GM12874 (cell line): ENCODE measurements around the gene MBD5.

Experiments used
- TF ChIP-seq, protein P1 (sequence below): IDR thresholded peaks from 2 replicates; pipeline ENCODE4 v1.5.1; 2011; ENCODE audit warnings: low read depth, mild to moderate bottlenecking, control low read depth, low read length, moderate library complexity; ENCODE audit not compliant: insufficient read depth

The MBD5 gene

GRCh38 chr2:148542614-148543013 is 521.7 kb downstream of the MBD5 start:
- TF ChIP-seq, protein P1, sequence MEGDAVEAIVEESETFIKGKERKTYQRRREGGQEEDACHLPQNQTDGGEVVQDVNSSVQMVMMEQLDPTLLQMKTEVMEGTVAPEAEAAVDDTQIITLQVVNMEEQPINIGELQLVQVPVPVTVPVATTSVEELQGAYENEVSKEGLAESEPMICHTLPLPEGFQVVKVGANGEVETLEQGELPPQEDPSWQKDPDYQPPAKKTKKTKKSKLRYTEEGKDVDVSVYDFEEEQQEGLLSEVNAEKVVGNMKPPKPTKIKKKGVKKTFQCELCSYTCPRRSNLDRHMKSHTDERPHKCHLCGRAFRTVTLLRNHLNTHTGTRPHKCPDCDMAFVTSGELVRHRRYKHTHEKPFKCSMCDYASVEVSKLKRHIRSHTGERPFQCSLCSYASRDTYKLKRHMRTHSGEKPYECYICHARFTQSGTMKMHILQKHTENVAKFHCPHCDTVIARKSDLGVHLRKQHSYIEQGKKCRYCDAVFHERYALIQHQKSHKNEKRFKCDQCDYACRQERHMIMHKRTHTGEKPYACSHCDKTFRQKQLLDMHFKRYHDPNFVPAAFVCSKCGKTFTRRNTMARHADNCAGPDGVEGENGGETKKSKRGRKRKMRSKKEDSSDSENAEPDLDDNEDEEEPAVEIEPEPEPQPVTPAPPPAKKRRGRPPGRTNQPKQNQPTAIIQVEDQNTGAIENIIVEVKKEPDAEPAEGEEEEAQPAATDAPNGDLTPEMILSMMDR: no peak

- TF ChIP-seq, protein P1: no peak
These were observed 524.7 kb downstream of the MBD5 start for GRCh38 chr2:148545390-148546256.

GRCh38 chr2:148546270-148546669 is 525.4 kb downstream of the MBD5 start:
- TF ChIP-seq, protein P1: no peak

GRCh38 chr2:148548716-148549400 is 528.0 kb downstream of the MBD5 start:
- TF ChIP-seq, protein P1: no peak

DNA sequence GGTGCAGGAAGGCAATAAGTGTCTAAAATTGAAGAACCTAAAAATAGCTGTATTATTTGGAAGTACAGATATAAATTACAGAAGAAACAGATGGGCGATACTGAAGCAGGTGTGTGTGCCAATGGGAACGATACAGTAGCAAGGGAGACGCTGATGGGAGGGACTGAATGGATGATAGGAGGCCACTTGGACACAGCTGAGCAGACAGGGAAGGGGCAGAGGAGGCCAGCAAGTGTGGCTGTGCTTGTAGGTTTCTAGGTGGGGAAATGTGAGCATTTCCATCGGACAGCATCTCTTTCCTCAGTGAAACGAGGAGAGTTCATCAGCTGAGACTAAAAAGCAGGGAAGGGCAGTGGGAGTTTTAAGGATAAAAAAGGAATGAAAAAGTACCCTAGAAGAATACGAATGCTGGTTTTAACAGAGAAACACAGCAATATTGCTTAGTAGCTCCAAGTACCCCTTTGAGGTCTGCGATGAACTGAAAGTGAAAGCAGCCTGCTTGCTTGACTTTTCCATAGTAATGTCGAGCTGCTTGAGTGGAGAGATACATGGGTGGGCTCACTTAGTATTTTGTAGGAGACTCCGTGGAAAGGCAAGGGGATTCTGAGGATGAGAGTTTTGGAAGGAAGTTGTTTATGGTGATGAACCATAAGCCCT is 531.9 kb downstream of the MBD5 start:
- TF ChIP-seq, protein P1: no peak

GRCh38 chr2:148553332-148553887 is 532.5 kb downstream of the MBD5 start:
- TF ChIP-seq, protein P1: no peak
